ENCODE data around the gene CACNB2.

CACNB2 gene

DNA sequence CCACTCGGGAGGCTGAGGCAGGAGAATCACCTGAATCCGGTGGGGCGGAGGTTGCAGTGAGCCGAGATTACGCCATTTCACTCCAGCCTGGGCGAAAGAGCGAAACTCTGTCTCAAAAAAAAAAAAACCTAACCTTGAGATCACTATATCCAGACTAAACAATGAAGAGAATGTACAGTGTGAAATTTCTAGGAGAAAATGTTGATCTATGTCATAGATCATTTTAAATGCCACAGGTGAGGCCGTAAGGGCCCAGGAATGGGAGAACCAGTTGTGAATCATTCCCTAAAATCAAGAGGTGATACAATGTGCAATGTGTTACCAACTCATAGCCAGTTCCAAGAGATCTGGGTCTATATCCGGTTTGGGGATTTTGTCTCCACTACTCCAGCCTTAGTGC is 158.0 kb downstream of the CACNB2 start:
- no peaks in the 10 kb centered on the region for H3K9me3 Mint-ChIP-seq
- TF ChIP-seq, protein P1, sequence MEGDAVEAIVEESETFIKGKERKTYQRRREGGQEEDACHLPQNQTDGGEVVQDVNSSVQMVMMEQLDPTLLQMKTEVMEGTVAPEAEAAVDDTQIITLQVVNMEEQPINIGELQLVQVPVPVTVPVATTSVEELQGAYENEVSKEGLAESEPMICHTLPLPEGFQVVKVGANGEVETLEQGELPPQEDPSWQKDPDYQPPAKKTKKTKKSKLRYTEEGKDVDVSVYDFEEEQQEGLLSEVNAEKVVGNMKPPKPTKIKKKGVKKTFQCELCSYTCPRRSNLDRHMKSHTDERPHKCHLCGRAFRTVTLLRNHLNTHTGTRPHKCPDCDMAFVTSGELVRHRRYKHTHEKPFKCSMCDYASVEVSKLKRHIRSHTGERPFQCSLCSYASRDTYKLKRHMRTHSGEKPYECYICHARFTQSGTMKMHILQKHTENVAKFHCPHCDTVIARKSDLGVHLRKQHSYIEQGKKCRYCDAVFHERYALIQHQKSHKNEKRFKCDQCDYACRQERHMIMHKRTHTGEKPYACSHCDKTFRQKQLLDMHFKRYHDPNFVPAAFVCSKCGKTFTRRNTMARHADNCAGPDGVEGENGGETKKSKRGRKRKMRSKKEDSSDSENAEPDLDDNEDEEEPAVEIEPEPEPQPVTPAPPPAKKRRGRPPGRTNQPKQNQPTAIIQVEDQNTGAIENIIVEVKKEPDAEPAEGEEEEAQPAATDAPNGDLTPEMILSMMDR (IDR thresholded peaks at IDR 0.05; ENCODE audit: unreplicated experiment in 3 of 3): no peak
- H3K27me3 Mint-ChIP-seq (ENCODE audit: low read depth): no peaks in the 10 kb centered on the region
- no peak overlapping the region for H3K4me3 Mint-ChIP-seq
- H3K27ac Mint-ChIP-seq: no peak overlapping the region
- H3K36me3 Mint-ChIP-seq (ENCODE audit: low read depth): no peaks in the 10 kb centered on the region
- no peaks in the 10 kb centered on the region for H3K4me1 Mint-ChIP-seq

- Mint-ChIP-seq H3K27ac (no peak overlapping the region), H3K27me3 (ENCODE audit: low read depth) (peaks cover 5% of the 10 kb centered on the region), H3K36me3 (ENCODE audit: low read depth) (no peaks in the 10 kb centered on the region), H3K9me3 (no peaks in the 10 kb centered on the region), H3K4me1 (peaks cover 4% of the 10 kb centered on the region), H3K4me3 (no peak overlapping the region)
- TF ChIP-seq, protein P1 (IDR thresholded peaks at IDR 0.05; ENCODE audit: unreplicated experiment in 3 of 3): no peak
These were observed 163.9 kb downstream of the CACNB2 start for GRCh38 chr10:18303851-18304801.

DNA sequence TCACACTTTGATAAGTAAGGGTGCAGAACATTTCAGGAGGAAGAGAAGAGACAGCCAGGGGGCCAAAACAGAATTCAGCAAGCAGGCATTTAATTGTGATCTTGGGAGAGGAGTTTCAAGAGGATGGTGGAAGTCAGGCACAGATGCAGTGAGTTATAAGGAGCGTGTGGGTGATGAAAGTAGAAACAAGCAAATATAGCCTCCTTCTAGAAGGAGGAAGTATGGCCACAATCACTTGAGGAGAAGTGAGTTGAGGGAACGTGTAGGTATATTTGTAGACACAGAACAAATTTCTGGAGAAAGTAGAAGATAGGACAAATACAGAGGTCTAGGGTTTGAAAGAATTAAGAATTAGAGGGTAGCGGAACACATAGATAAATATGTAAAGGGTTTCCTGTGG is 165.8 kb downstream of the CACNB2 start:
- no peak overlapping the region for H3K4me3 Mint-ChIP-seq
- TF ChIP-seq, protein P1 (IDR thresholded peaks at IDR 0.05; ENCODE audit: unreplicated experiment in 3 of 3): no peak
- H3K36me3 Mint-ChIP-seq (ENCODE audit: low read depth): no peaks in the 10 kb centered on the region
- no peak overlapping the region for H3K27ac Mint-ChIP-seq
- no peaks in the 10 kb centered on the region for H3K9me3 Mint-ChIP-seq
- H3K27me3 Mint-ChIP-seq (ENCODE audit: low read depth): peaks cover 5% of the 10 kb centered on the region
- peaks cover 4% of the 10 kb centered on the region for H3K4me1 Mint-ChIP-seq

- H3K4me3 Mint-ChIP-seq: no peak overlapping the region
- TF ChIP-seq, protein P1 (IDR thresholded peaks at IDR 0.05; ENCODE audit: unreplicated experiment in 3 of 3): no peak
- H3K27me3 Mint-ChIP-seq (ENCODE audit: low read depth): peaks cover 5% of the 10 kb centered on the region
These were observed 168.4 kb downstream of the CACNB2 start for GRCh38 chr10:18308600-18308999.

GRCh38 chr10:18310761-18311160 is 170.5 kb downstream of the CACNB2 start:
- Mint-ChIP-seq H3K4me1 (peaks cover 17% of the 10 kb centered on the region), H3K27me3 (ENCODE audit: low read depth) (no peaks in the 10 kb centered on the region), H3K36me3 (ENCODE audit: low read depth) (no peaks in the 10 kb centered on the region), H3K4me3 (no peak overlapping the region), H3K9me3 (no peaks in the 10 kb centered on the region), H3K27ac (no peak overlapping the region)
- TF ChIP-seq, protein P1 (IDR thresholded peaks at IDR 0.05; ENCODE audit: unreplicated experiment in 3 of 3): no peak

More at GRCh38 chr10:18308600-18308999, 168.4 kb downstream of the CACNB2 start:
- Mint-ChIP-seq H3K36me3 (ENCODE audit: low read depth) (no peaks in the 10 kb centered on the region), H3K9me3 (no peaks in the 10 kb centered on the region), H3K27ac (no peak overlapping the region), H3K4me1 (peaks cover 17% of the 10 kb centered on the region)
